LNCaP clone FGC (cell line): ENCODE measurements around the gene ZMYND19.
"Not testable (repeated sequence)": the region's sequence is repeated elsewhere in the genome, so short reads cannot be mapped to it uniquely, and the experiment has no call there.

ENCODE experiments used
- DNase-seq: peaks from one replicate; pipeline ENCODE4 v3.0.0-alpha.2; 2011; ENCODE audit warnings: low read depth
- H3K4me3 ChIP-seq: 2 replicates; pipeline ENCODE4 v1.5.1; 2011; ENCODE audit warnings: mild to moderate bottlenecking, low read depth, low read length, control low read depth
- TF ChIP-seq, protein P1 (sequence below): IDR thresholded peaks from 2 replicates; pipeline ENCODE4 v1.5.1; 2012; ENCODE audit warnings: mild to moderate bottlenecking; ENCODE audit not compliant: control insufficient read depth, insufficient read depth; ENCODE audit errors: extremely low read depth

Gene ZMYND19

GRCh38 chr9:137574192-137574591, 16.1 kb downstream of the ZMYND19 start:
- H3K4me3 ChIP-seq, result no peak overlapping the region
- TF ChIP-seq, protein P1, sequence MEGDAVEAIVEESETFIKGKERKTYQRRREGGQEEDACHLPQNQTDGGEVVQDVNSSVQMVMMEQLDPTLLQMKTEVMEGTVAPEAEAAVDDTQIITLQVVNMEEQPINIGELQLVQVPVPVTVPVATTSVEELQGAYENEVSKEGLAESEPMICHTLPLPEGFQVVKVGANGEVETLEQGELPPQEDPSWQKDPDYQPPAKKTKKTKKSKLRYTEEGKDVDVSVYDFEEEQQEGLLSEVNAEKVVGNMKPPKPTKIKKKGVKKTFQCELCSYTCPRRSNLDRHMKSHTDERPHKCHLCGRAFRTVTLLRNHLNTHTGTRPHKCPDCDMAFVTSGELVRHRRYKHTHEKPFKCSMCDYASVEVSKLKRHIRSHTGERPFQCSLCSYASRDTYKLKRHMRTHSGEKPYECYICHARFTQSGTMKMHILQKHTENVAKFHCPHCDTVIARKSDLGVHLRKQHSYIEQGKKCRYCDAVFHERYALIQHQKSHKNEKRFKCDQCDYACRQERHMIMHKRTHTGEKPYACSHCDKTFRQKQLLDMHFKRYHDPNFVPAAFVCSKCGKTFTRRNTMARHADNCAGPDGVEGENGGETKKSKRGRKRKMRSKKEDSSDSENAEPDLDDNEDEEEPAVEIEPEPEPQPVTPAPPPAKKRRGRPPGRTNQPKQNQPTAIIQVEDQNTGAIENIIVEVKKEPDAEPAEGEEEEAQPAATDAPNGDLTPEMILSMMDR, result no peak
- DNase-seq, result no peak

DNA sequence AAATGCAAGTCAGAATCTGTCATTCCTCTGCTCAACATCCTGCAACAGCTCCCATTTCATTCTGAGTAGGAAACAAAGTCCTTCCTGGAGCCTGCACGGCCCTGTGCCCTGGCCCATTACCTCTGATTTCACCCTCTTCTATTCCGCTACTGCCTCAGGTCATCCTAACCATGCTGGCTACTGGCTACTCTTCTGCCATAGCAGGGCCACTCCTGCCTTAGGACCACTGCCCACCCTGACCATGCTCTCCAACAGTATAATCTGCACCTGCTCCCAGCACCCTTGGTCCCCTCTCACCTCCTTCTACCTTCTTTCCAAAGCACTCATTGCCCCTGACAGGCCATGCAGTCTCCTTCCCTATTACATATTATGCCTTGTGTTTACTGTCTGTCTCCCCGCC, 19.7 kb downstream of the ZMYND19 start:
- no peak for DNase-seq
- TF ChIP-seq, protein P1, result no peak
- no peak overlapping the region for H3K4me3 ChIP-seq

DNA sequence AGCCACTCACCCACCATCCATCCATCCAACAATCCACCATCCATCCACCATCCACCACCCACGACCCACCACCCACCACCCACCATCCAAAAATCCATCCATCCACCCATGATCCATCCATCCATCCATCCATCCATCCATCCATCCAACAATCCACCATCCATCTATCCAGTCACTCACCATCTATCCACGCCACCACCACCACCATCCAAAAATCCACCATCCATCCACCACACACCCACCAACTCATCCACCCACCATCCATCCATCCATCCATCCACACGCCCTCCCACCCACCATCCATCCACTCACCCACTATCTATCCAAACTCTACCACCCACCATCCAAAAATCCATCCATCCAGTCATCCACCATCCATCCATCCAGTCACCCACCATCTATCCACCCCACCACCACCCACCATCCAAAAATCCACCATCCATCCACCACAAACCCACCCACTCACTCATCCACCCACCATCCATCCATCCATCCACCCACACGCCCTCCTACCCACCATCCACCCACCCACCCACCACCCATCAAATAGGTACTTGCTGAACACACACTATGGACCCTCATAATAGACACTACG, 20.6 kb downstream of the ZMYND19 start:
- no peak for DNase-seq
- H3K4me3 ChIP-seq, result no peak overlapping the region
- TF ChIP-seq, protein P1, result no peak

DNA sequence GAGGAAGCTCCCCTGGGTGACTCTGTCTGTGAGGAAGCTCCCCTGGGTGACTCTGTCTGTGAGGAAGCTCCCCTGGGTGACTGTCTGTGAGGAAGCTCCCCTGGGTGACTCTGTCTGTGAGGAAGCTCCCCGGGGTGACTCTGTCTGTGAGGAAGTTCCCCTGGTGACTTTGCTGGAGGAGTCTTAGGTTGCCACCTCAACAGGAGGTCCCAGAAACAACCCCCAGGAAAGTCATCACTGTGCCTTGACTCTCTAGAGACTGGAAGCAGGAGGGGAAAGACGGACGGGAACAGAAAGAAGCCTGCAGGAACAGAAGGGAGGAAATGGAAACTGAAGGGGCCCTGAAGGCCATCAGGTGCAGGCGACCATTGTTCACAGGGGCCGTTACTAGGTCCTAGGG, 21.9 kb downstream of the ZMYND19 start:
- H3K4me3 ChIP-seq, DNase-seq: not testable (repeated sequence)

DNA sequence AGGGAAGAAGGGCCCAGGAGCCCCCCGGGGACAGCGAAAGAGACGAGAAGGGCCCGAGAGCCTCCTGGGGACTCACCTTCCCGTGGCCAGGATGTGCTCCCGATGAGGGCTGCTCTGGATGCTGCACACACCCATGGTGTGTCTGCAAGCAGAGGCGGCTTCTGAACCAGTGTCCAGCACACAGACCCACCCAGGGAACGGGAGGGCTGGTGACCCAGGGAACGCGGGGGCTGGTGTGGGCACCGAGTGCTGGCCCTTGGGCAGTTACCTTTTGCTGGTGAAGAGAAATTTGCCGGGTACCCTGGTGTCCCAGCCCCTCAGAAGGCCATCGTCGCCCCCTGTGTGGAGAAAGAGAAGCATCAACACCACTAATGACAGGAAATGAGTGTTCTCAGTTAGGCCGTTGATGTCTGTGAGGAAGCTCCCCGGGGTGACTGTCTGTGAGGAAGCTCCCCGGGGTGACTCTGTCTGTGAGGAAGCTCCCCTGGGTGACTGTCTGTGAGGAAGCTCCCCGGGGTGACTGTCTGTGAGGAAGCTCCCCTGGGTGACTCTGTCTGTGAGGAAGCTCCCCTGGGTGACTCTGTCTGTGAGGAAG, 25.4 kb downstream of the ZMYND19 start:
- no peak for DNase-seq
- TF ChIP-seq, protein P1, result no peak
- no peak overlapping the region for H3K4me3 ChIP-seq

DNA sequence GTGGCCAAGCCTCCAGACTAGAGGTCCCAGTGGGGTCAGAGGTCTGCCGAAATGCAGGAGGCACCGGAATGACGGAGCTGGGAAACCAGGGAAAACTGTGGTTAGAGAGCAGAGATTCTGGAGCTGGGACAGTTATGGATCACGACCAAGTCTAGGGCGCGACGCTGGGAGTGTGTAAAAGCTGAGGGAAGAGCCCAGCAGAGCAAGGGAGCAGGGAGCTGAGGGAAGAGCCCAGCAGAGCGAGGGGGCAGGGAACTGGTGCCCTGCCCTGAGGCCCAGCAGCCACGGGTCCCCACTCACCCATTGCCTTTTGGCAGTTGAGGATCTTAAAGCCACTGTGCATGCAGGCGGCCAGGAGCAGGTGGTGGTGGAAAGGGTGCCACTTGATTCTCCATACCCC, 26.2 kb downstream of the ZMYND19 start:
- DNase-seq, result no peak
- TF ChIP-seq, protein P1, result no peak
- H3K4me3 ChIP-seq, result no peak overlapping the region

DNA sequence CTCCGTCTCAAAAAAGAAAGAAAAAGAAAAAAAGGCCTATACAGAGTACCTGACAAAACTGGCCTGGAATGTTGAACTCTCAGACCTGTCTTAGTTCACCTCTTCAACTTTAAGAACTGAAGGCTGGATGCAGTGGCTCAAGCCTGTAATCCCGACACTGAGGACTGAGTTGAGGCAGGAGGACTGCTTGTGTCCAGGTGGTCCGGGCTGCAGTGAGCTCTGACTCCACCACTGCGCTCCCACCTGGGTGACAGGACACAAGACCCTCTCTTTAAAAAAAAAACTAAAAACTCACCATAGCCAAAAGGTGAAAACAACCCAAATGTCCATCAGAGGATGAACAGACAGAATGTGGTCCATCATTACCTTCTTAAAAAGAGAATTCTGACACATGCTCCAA, 32.2 kb downstream of the ZMYND19 start:
- no peak for DNase-seq
- H3K4me3 ChIP-seq, result no peak overlapping the region
- TF ChIP-seq, protein P1, result no peak
